Left ventricle myocardium inferior (tissue), 1 donor: Measurements from ENCODE around the gene C16orf89. TPM values are rescaled to one million over a fixed set of nuclear protein-coding genes. Genes with fewer than 3 reads are reported as not detected.
A peak's percentile ranks its signal among the peaks of the same experiment; 100 is the strongest.

Source experiments
- DNase-seq: peaks from one replicate; pipeline ENCODE4 v3.0.0-alpha.2; 2020
- H3K27ac ChIP-seq: fragments of 200-600 bp; replicated peaks from 2 replicates; pipeline ENCODE4 v1.8.0; 2021
- H3K27me3 ChIP-seq: fragments of 200-600 bp; 2 replicates; pipeline ENCODE4 v1.8.0; 2021; ENCODE audit warnings: low read depth
- H3K36me3 ChIP-seq: fragments of 200-600 bp; 2 replicates; pipeline ENCODE4 v1.8.0; 2021
- H3K4me1 ChIP-seq: fragments of 200-600 bp; 2 replicates; pipeline ENCODE4 v1.8.0; 2021
- H3K4me3 ChIP-seq: fragments of 200-600 bp; 2 replicates; pipeline ENCODE4 v1.8.0; 2021; ENCODE audit warnings: mild to moderate bottlenecking, moderate library complexity
- H3K9me3 ChIP-seq: fragments of 200-600 bp; replicated peaks from 2 replicates; pipeline ENCODE4 v1.8.0; 2021
- intact Hi-C: fragments of 100-400 bp; cut with micrococcal nuclease; formaldehyde crosslinking; loops from one replicate; pipeline ENCODE4 v1.11.0; 2022
- total RNA-seq: library from RNA; stranded (reverse); fragmentation: NEBNext Ultra II Directional; extraction: Animal tissue kit (Norgen Biotek cat#: 25700); gene quantifications from one replicate; pipeline ENCODE4 v1.2.1, GENCODE V29; 2021
- TF ChIP-seq, protein P1 (sequence below): fragments of 200-600 bp; IDR thresholded peaks from 2 replicates; pipeline ENCODE4 v1.8.0; 2021; ENCODE audit warnings: antibody characterized with exemption, mild to moderate bottlenecking, borderline replicate concordance
- donor health status: DM: no; HTN: yes; CAD: no; lungs with severe emphysema.

The C16orf89 gene
- total RNA-seq, 1 donor from 2014 or later: 5.9 TPM

DNA sequence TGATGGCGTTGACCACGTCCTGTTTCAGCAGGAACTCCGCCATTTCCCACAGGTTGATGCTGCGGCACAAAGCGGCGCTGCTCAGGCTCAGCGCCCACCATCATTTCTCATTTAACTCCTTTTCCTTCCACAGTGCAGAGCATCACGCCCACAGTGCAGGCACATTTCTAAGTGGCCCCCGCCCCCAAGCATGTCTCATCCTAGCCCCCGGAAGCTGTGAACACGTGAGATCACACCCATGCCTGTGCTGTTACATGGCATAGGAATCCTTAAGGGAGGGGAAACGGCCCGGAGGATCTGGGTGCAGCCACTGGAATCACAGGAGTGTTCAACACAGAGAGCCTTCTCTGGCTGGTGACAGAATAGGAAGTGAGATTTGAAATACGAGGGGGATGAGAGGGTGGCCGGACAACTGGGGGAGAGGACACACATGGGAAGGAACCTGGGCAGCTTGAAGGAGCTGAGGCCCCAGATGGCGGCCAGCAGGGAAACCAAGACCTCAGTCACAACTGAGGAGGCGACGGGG lies 36.7 kb downstream of the C16orf89 start:
- Histone ChIP-seq H3K9me3 (no peaks in the 10 kb centered on the region), H3K27me3 (no peaks in the 10 kb centered on the region), H3K36me3 (peaks cover 22% of the 10 kb centered on the region), H3K4me1 (peaks cover 27% of the 10 kb centered on the region), H3K27ac (no peak overlapping the region), H3K4me3 (no peak overlapping the region)
- DNase-seq: no peak
- intact Hi-C loops: no loop called here
- TF ChIP-seq, protein P1, sequence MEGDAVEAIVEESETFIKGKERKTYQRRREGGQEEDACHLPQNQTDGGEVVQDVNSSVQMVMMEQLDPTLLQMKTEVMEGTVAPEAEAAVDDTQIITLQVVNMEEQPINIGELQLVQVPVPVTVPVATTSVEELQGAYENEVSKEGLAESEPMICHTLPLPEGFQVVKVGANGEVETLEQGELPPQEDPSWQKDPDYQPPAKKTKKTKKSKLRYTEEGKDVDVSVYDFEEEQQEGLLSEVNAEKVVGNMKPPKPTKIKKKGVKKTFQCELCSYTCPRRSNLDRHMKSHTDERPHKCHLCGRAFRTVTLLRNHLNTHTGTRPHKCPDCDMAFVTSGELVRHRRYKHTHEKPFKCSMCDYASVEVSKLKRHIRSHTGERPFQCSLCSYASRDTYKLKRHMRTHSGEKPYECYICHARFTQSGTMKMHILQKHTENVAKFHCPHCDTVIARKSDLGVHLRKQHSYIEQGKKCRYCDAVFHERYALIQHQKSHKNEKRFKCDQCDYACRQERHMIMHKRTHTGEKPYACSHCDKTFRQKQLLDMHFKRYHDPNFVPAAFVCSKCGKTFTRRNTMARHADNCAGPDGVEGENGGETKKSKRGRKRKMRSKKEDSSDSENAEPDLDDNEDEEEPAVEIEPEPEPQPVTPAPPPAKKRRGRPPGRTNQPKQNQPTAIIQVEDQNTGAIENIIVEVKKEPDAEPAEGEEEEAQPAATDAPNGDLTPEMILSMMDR: no peak

DNA sequence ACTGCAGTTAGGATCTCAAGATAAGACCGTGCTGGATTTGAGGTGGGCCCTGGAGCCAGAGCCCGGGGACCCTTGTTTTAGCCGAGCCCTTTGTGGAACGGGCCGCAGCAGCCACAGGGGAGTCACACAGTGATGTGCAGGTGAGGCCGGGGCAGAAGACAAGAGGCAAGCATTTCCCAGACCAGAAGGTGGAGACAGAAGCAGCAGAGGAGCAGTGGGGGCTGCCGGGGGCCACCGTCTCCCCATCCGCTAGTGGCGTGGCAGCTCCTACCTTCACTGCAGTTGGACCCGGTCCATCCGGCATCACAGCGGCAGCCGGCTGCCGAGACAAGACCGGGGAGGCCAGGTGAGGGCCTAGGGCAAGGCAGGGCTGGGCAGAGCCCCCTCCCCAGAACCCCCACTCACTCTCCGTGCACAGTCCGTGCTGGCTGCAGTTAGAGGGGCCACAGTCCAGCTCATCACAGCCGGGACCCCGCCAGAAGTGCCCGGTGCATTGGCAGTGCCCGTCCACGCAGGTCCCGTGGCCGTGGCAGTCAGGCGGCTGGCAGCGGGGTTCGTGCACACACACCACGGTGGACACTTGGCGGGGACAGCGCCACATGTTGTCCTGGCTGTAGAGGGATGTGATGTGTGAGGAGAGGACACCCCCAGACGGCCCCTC lies 38.1 kb downstream of the C16orf89 start:
- intact Hi-C loops: no loop called here
- no peak for DNase-seq

DNA sequence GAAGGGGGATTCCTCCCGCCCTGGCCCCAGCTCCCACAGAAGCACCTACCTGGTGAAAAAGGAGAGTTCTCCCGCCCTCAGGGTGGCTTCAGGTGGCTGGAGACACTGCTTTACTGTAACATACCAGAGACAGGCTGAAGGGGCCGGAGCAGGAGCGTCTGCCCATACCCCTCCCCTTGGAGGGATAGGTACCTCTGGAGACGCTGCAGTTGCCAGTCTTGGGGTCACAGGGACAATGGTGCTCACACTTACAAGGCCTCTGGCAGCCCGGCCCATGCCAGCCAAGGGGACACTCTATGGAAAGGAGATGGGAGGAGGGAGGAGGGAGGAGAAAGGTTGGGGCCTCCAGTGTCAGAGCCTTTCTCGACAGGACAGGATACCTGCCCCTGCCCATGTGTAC lies 38.7 kb downstream of the C16orf89 start:
- no peak for DNase-seq
- H3K4me1 ChIP-seq: peaks cover 10% of the 10 kb centered on the region
- TF ChIP-seq, protein P1: no peak
- peaks cover 22% of the 10 kb centered on the region for H3K36me3 ChIP-seq
- H3K9me3 ChIP-seq: no peaks in the 10 kb centered on the region
- no peak overlapping the region for H3K4me3 ChIP-seq
- H3K27me3 ChIP-seq: no peaks in the 10 kb centered on the region
- H3K27ac ChIP-seq: no peak overlapping the region
- intact Hi-C loops: no loop called here

More for the DNA sequence above, 38.1 kb downstream of the C16orf89 start:
- Histone ChIP-seq H3K27me3 (no peaks in the 10 kb centered on the region), H3K4me1 (peaks cover 14% of the 10 kb centered on the region), H3K9me3 (no peaks in the 10 kb centered on the region), H3K4me3 (no peak overlapping the region), H3K36me3 (peaks cover 22% of the 10 kb centered on the region), H3K27ac (no peak overlapping the region)
- TF ChIP-seq, protein P1: no peak

DNA sequence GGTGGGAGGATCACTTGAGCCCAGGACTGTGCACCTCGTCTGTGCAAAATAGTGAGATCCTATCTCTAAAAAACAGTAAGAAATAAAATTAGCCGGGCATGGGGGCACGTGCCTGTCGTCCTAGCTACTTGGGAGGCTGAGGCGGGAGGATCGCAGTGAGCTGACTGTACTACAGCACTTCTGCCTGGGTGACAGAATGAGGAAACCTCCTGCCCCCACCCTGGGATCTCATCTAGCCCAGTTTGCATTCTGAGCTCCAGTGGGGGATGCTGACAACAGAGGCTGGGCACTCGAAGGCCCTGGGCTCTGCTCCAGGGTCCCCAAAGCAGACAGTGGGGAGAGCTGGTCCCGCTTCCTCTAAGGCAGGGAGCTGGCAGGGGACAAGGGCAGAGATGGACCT lies 39.1 kb downstream of the C16orf89 start:
- H3K9me3 ChIP-seq: no peaks in the 10 kb centered on the region
- no peak overlapping the region for H3K27ac ChIP-seq
- no peaks in the 10 kb centered on the region for H3K27me3 ChIP-seq
- H3K36me3 ChIP-seq: peaks cover 22% of the 10 kb centered on the region
- no peak for DNase-seq
- H3K4me1 ChIP-seq: peaks cover 10% of the 10 kb centered on the region
- TF ChIP-seq, protein P1: no peak
- intact Hi-C loops: no loop called here
- H3K4me3 ChIP-seq: no peak overlapping the region

DNA sequence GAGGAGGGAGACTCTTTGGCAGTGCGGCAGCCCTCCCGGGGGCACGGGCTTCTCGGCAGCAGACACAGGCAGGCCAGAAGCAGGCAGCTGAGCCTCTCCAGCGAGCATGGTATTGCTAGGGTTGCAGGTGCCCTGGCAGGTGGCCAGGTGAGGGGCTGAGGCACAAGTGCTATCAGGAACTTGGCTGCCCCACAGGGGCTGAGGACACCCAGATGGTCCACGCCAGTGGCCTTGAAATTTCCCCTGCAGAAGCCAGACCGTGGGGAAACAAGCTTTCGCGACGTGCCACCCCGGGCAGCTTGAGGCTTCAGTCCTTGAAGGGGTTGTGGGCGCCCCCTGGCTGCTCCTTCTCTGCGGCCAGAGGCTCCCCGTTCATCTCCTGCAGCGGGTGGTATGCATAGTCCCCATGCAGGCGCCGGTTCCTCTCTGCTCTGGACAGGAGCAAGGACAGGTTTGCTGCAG lies 40.6 kb downstream of the C16orf89 start:
- Histone ChIP-seq H3K9me3 (no peaks in the 10 kb centered on the region), H3K36me3 (peaks cover 21% of the 10 kb centered on the region), H3K4me3 (no peak overlapping the region), H3K4me1 (peaks cover 10% of the 10 kb centered on the region), H3K27ac (no peak overlapping the region), H3K27me3 (no peaks in the 10 kb centered on the region)
- peak; percentile 50 for DNase-seq
- TF ChIP-seq, protein P1: peak; percentile 52
- intact Hi-C loops: no loop called here
